Psoas muscle (tissue), 8 donors: ENCODE data around the gene TIPRL. TPM values are rescaled to one million over a fixed set of nuclear protein-coding genes. Genes with fewer than 3 reads are reported as not detected.

Experiments used
- ATAC-seq, 4 donors: fragments of 200-7000 bp; cut with Tn5 transposase; one replicate each; pipeline ENCODE4 v1.9.1; 2020; ENCODE audit warnings: moderate library complexity in 3 of 4, mild to moderate bottlenecking in 2 of 4
- DNase-seq, 2 donors: peaks; one replicate each; pipeline ENCODE4 v3.0.0-alpha.2; 2020
- H3K27ac ChIP-seq: fragments of 200-600 bp; one replicate; pipeline ENCODE4 v1.8.0; 2022
- H3K27me3 ChIP-seq, 3 donors: fragments of 200-600 bp in 1 of 3; one replicate each; pipeline versions ENCODE4 v1.6.1 to v1.8.0; 2013 to 2022; ENCODE audit warnings: low read length in 2 of 3, mild to moderate bottlenecking in 2 of 3, moderate library complexity in 1 of 3; ENCODE audit not compliant: insufficient read depth in 3 of 3
- H3K36me3 ChIP-seq, 2 donors: fragments of 200-600 bp in 1 of 2; one replicate each; pipeline versions ENCODE4 v1.6.1 to v1.8.0; 2013 to 2022; ENCODE audit warnings: low read depth in 1 of 2, mild to moderate bottlenecking in 1 of 2, moderate library complexity in 1 of 2; ENCODE audit not compliant: insufficient read depth in 1 of 2
- H3K4me1 ChIP-seq: fragments of 200-600 bp; one replicate; pipeline ENCODE4 v1.8.0; 2022
- H3K4me3 ChIP-seq: fragments of 200-600 bp; one replicate; pipeline ENCODE4 v1.8.0; 2022; ENCODE audit warnings: mild to moderate bottlenecking
- H3K9me3 ChIP-seq: fragments of 200-600 bp; one replicate; pipeline ENCODE4 v1.8.0; 2022
- WGBS, 3 donors: extraction: QIAGEN DNeasy Blood & Tissue Kit; methylation state at CpG; one replicate each; pipeline versions ENCODE4 v1.1.6 to v1.1.7; 2013; 5-methylcytosine and 5-hydroxymethylcytosine counted together
- intact Hi-C, 2 donors: fragments of 100-400 bp; cut with DNase I; formaldehyde crosslinking; loops; one replicate each; pipeline versions ENCODE4 v1.11.0 to v1.14.2; 2022
- polyA plus RNA-seq, 3 donors: library from polyadenylated mRNA; stranded (reverse); fragments of 200-250 nt; gene quantifications; one replicate each; pipeline ENCODE4 v1.2.3, GENCODE V29; 2013
- total RNA-seq, 4 donors: library from RNA; stranded (reverse); fragmentation: NEBNext Ultra II Directional in 2 of 4; extraction: Animal tissue kit (Norgen Biotek cat#: 25700) in 2 of 4; gene quantifications; one replicate each; pipeline versions ENCODE4 v1.2.1 to v1.2.4, GENCODE V29; 2021 to 2023
- TF ChIP-seq, protein P1 (sequence below): fragments of 200-600 bp; IDR thresholded peaks from one replicate; pipeline ENCODE4 v1.8.0; 2022; ENCODE audit warnings: antibody characterized with exemption
- donor health status: healthy with polysubstance abuse.
- donor health status: DM: no; HTN: no; CAD: no; lungs with moderate emphysema.
- donor health status: Bipolar disorder and iron deficiency.
- donor health status: healthy.
- donor health status: DM: yes; HTN: yes; CAD: no.
- donor health status: DM: no; HTN: no; CAD: no.
- donor health status: DM: no; HTN: no; CAD: no.
- donor health status: DM: yes; HTN: yes; CAD: no.

TIPRL gene
- total and polyA plus RNA-seq, 7 donors = 15.3 to 34.7 (median 30.7) TPM

DNA sequence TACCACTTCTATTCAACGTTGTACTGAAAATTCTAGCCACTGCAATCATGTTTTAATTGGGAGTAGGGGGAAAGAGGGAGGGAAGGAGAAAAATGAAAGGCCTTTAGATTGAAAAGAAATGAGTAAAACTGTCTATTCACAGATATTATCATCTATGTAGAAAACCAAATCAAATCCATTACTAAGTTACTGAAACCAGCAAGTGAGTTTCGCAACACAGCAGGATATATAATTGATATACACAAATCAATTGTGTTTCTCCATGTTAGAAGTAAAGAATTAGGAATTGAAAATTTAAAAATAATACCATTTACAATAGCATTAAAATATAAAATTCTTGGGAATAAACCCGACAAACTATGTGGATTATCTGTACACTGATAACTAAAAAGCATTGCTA lies 66.3 kb downstream of the TIPRL start:
- no peaks in the 10 kb centered on the region for H3K4me1 ChIP-seq
- DNase-seq = no peak
- no peak overlapping the region for H3K27ac ChIP-seq
- WGBS, 3 donors = 92 to 94% (median 93%) methylated on average over 3 of the region's 3 CpGs
- peaks cover 8 to 68% of the 10 kb centered on the region in 2 donors for H3K36me3 ChIP-seq
- no peaks in the 10 kb centered on the region for H3K9me3 ChIP-seq
- intact Hi-C loops = no loop called here
- ATAC-seq = no peak
- H3K27me3 ChIP-seq = no peaks in the 10 kb centered on the region
- no peak overlapping the region for H3K4me3 ChIP-seq
- TF ChIP-seq, protein P1, sequence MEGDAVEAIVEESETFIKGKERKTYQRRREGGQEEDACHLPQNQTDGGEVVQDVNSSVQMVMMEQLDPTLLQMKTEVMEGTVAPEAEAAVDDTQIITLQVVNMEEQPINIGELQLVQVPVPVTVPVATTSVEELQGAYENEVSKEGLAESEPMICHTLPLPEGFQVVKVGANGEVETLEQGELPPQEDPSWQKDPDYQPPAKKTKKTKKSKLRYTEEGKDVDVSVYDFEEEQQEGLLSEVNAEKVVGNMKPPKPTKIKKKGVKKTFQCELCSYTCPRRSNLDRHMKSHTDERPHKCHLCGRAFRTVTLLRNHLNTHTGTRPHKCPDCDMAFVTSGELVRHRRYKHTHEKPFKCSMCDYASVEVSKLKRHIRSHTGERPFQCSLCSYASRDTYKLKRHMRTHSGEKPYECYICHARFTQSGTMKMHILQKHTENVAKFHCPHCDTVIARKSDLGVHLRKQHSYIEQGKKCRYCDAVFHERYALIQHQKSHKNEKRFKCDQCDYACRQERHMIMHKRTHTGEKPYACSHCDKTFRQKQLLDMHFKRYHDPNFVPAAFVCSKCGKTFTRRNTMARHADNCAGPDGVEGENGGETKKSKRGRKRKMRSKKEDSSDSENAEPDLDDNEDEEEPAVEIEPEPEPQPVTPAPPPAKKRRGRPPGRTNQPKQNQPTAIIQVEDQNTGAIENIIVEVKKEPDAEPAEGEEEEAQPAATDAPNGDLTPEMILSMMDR = no peak

DNA sequence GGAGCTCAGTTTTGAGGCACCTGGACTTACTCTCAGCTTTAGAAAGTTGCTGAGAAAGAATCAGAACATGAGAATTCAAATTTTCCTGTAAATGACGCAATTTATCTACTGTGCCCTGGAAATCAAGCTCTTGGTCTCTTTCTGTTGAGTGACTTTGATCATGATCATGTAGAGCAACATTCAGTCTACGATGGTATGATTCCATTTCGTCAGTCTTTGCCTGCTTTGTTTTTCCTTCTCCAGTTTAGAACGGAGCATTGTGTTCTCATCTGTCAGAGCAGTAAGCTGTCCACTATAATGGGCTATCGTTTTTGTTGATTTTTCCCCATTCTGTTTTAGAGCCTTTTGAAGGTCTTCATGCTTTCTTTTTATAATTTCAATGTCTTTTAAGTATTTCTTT lies 67.7 kb downstream of the TIPRL start:
- intact Hi-C loops = no loop called here
- DNase-seq (no peak), ATAC-seq (no peak)
- Histone ChIP-seq H3K4me3 (no peak overlapping the region), H3K4me1 (no peaks in the 10 kb centered on the region), H3K27ac (no peak overlapping the region), H3K36me3 (peaks cover 8 to 58% of the 10 kb centered on the region in 2 donors), H3K9me3 (no peaks in the 10 kb centered on the region), H3K27me3 (no peaks in the 10 kb centered on the region)
- TF ChIP-seq, protein P1 = no peak
- WGBS, 3 donors = 85 to 93% (median 90%) methylated on average over 5 of the region's 5 CpGs

Other genes starting within 250 kb of the TIPRL start
- gene DCAF6, start 242.3 kb upstream of the TIPRL start, total RNA-seq = 100 to 1,000 TPM; 259 to 396 (median 327) TPM
- 100 to 1,000 TPM in 2 of 3 donors, 10 to 100 TPM in 1; 71.0 to 369 (median 240) TPM for gene DCAF6, start 242.3 kb upstream of the TIPRL start, polyA plus RNA-seq
- gene MPC2, start 241.9 kb upstream of the TIPRL start, total RNA-seq = 100 to 1,000 TPM; 112 to 207 (median 181) TPM
- 100 to 1,000 TPM in 2 of 3 donors, 10 to 100 TPM in 1; 94.0 to 153 (median 122) TPM for gene MPC2, start 241.9 kb upstream of the TIPRL start, polyA plus RNA-seq
- 1 to 10 TPM in 3 of 4 donors, under 1 TPM in 1; 0.67 to 2.6 (median 1.4) TPM for gene GPR161, start 42.0 kb upstream of the TIPRL start, total RNA-seq
- under 1 TPM; 0.38 to 0.67 (median 0.46) TPM for gene GPR161, start 42.0 kb upstream of the TIPRL start, polyA plus RNA-seq
- gene SFT2D2, start 47.0 kb downstream of the TIPRL start, total RNA-seq = 10 to 100 TPM; 12.7 to 15.5 (median 15.0) TPM
- gene SFT2D2, start 47.0 kb downstream of the TIPRL start, polyA plus RNA-seq = 1 to 10 TPM; 2.0 to 5.0 (median 2.9) TPM
- gene TBX19, start 101.9 kb downstream of the TIPRL start, total RNA-seq = under 1 TPM; 0.12 to 0.56 (median 0.22) TPM
- under 1 TPM; 0.14 to 0.36 (median 0.27) TPM for gene TBX19, start 101.9 kb downstream of the TIPRL start, polyA plus RNA-seq